Vagina (tissue), 2 donors: ENCODE results near the gene IL17C.

Experiments used
- CTCF ChIP-seq, 3 experiments: fragments of 450-650 bp in 2 of 3; fragments of 200-600 bp in 1 of 3; sonication (generic) in 1 of 3; IDR thresholded peaks; one replicate each; pipeline ENCODE4 v1.5.1; 2017 to 2019; ENCODE audit warnings: antibody characterized with exemption in 3 of 3, mild to moderate bottlenecking in 2 of 3, moderate library complexity in 2 of 3
- POLR2A ChIP-seq, 2 donors: fragments of 450-650 bp; IDR thresholded peaks; one replicate each; pipeline ENCODE4 v1.6.1; 2017; ENCODE audit warnings: antibody characterized with exemption in 2 of 2, mild to moderate bottlenecking in 2 of 2, moderate library complexity in 2 of 2
- POLR2AphosphoS5 ChIP-seq, 2 donors: sonication (generic); formaldehyde crosslinking; IDR thresholded peaks; one replicate each; pipeline ENCODE4 v1.9.0; 2017; ENCODE audit warnings: antibody characterized with exemption in 2 of 2, mild to moderate bottlenecking in 2 of 2, low read depth in 1 of 2; ENCODE audit not compliant: insufficient read depth in 1 of 2

GRCh38 chr16:88649924-88650748 is 11.8 kb downstream of the IL17C start:
- no peak for TF ChIP-seq CTCF (IDR thresholded peaks at IDR 0.05)
- no peak for TF ChIP-seq POLR2A (IDR thresholded peaks at IDR 0.05)
- no peak for TF ChIP-seq POLR2AphosphoS5 (IDR thresholded peaks at IDR 0.05; ENCODE audit: insufficient read depth in 1 of 2, low read depth in 1 of 2)
